ENCODE data around the gene MYDGF. TPM values are rescaled to one million over a fixed set of nuclear protein-coding genes. Genes with fewer than 3 reads are reported as not detected.
A peak's percentile ranks its signal among the peaks of the same experiment; 100 is the strongest.
"Not testable (repeated sequence)": the region's sequence is repeated elsewhere in the genome, so short reads cannot be mapped to it uniquely, and the experiment has no call there.

The MYDGF gene
- total RNA-seq = 45.4 and 48.8 TPM in 2 replicates
- long read RNA-seq, transcript MYDGF-201 (6 exons, 1,018 nt) = major isoform, 45 of 52 reads
- long read RNA-seq, partial matches to known transcripts = 2 of 52 reads
- long read RNA-seq, other reads (novel, unspliced or antisense) = 5 of 52 reads

- Mint-ChIP-seq H3K27me3 (ENCODE audit: low read depth) (no peaks in the 10 kb centered on the region), H3K9me3 (no peaks in the 10 kb centered on the region), H3K4me1 (peaks cover 13% of the 10 kb centered on the region), H3K4me3 (peak within 1 kb of the TSS; percentile 91), H3K27ac (ENCODE audit: unreplicated experiment) (peak within 1 kb of the TSS; percentile 89), H3K36me3 (ENCODE audit: low read depth) (peaks cover 3% of the 10 kb centered on the region)
- no peak for TF ChIP-seq CTCF (conservative IDR thresholded peaks at IDR 0.05)
- peak; percentile 89 for DNase-seq (ENCODE audit: low read depth, low spot score)
Observed at GRCh38 chr19:4669723-4670480, at the start of gene MYDGF. MYDGF (minus strand) TSS chr19:4670342; CDS start chr19:4670334, 8 bp downstream.

GRCh38 chr19:4719499-4719866 lies 49.3 kb upstream of the MYDGF start:
- peak overlapping the region; percentile 61 for H3K4me3 Mint-ChIP-seq
- TF ChIP-seq CTCF (conservative IDR thresholded peaks at IDR 0.05) = no peak
- H3K9me3 Mint-ChIP-seq = peaks cover 4% of the 10 kb centered on the region
- H3K36me3 Mint-ChIP-seq (ENCODE audit: low read depth) = peaks cover 8% of the 10 kb centered on the region
- H3K27ac Mint-ChIP-seq (ENCODE audit: unreplicated experiment) = no peak overlapping the region
- no peak for DNase-seq (ENCODE audit: low read depth, low spot score)
- peaks cover 8% of the 10 kb centered on the region for H3K27me3 Mint-ChIP-seq (ENCODE audit: low read depth)
- H3K4me1 Mint-ChIP-seq = peaks cover 20% of the 10 kb centered on the region

- DNase-seq (ENCODE audit: low read depth, low spot score) = no peak
- Mint-ChIP-seq H3K4me3 (peak overlapping the region; percentile 24), H3K9me3 (no peaks in the 10 kb centered on the region), H3K36me3 (ENCODE audit: low read depth) (peaks cover 5% of the 10 kb centered on the region), H3K27me3 (ENCODE audit: low read depth) (no peaks in the 10 kb centered on the region), H3K27ac (ENCODE audit: unreplicated experiment) (no peak overlapping the region), H3K4me1 (peaks cover 12% of the 10 kb centered on the region)
- no peak for TF ChIP-seq CTCF (conservative IDR thresholded peaks at IDR 0.05)
Observed at GRCh38 chr19:4717966-4718701, 48.0 kb upstream of the MYDGF start.

- Mint-ChIP-seq H3K4me1 (peaks cover 6% of the 10 kb centered on the region), H3K27ac (ENCODE audit: unreplicated experiment) (no peak overlapping the region), H3K9me3 (no peaks in the 10 kb centered on the region), H3K4me3 (no peak overlapping the region), H3K36me3 (ENCODE audit: low read depth) (peaks cover 5% of the 10 kb centered on the region), H3K27me3 (ENCODE audit: low read depth) (no peaks in the 10 kb centered on the region)
- DNase-seq (ENCODE audit: low read depth, low spot score) = no peak
- no peak for TF ChIP-seq CTCF (conservative IDR thresholded peaks at IDR 0.05)
Observed at GRCh38 chr19:4717191-4717965, 47.2 kb upstream of the MYDGF start.

GRCh38 chr19:4715529-4716221 lies 45.5 kb upstream of the MYDGF start:
- no peak overlapping the region for H3K27ac Mint-ChIP-seq (ENCODE audit: unreplicated experiment)
- TF ChIP-seq CTCF (conservative IDR thresholded peaks at IDR 0.05) = no peak
- no peaks in the 10 kb centered on the region for H3K9me3 Mint-ChIP-seq
- no peak overlapping the region for H3K4me3 Mint-ChIP-seq
- H3K36me3 Mint-ChIP-seq (ENCODE audit: low read depth) = peaks cover 5% of the 10 kb centered on the region
- H3K27me3 Mint-ChIP-seq (ENCODE audit: low read depth) = no peaks in the 10 kb centered on the region
- H3K4me1 Mint-ChIP-seq = no peaks in the 10 kb centered on the region
- no peak for DNase-seq (ENCODE audit: low read depth, low spot score)

GRCh38 chr19:4715178-4715528 lies 45.0 kb upstream of the MYDGF start:
- H3K36me3 Mint-ChIP-seq (ENCODE audit: low read depth); DNase-seq (ENCODE audit: low read depth, low spot score); H3K4me1 Mint-ChIP-seq; H3K27me3 Mint-ChIP-seq (ENCODE audit: low read depth); H3K9me3 Mint-ChIP-seq; H3K27ac Mint-ChIP-seq (ENCODE audit: unreplicated experiment); H3K4me3 Mint-ChIP-seq: not testable (repeated sequence)

Data from neural crest cell (in vitro differentiated cells).